NCI-H510A treated with DMSO at 0.1 percent for 48 hours (cell line): Measurements from ENCODE around the gene C3.

ENCODE experiments used
- DNase-seq: peaks from one replicate; lab custom pipeline; 2025; lab: John Stamatoyannopoulos, UW

C3 gene

DNA sequence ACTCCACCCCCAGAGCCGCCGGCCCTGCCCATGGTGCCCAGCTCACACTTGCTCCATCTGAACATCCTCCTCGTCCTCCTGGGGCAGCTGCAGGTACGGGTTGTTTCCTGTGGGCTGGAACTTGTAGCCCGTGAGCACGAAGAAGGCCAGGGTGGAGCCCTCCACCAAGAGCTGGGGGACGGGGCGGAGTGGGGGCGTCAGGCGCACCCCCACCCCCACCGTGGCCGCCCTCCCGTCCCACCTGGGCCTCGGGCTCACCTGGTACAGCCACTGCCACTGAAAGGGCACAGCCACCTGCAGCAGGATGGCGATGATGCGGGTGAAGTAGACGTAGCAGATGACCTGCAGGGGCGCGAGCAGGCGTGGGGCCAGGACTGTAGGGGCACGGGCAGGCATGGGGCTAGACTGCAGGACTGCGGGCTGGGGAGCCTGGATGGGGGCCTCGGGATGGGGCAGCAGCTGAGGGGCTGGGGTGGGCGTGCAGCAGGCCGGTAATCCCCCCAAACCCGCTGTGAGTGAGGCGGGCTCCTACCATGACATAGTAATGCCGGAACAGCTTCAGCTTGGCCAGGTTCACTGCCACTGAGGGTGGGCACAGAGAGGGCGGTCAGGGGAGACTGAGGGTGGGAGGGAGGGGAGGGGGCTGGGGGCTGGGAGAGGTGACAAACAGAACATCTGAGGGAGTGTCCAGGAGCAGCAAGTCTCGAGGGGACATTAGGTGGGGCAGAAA lies 10.7 kb upstream of the C3 start:
- no peak for DNase-seq

DNA sequence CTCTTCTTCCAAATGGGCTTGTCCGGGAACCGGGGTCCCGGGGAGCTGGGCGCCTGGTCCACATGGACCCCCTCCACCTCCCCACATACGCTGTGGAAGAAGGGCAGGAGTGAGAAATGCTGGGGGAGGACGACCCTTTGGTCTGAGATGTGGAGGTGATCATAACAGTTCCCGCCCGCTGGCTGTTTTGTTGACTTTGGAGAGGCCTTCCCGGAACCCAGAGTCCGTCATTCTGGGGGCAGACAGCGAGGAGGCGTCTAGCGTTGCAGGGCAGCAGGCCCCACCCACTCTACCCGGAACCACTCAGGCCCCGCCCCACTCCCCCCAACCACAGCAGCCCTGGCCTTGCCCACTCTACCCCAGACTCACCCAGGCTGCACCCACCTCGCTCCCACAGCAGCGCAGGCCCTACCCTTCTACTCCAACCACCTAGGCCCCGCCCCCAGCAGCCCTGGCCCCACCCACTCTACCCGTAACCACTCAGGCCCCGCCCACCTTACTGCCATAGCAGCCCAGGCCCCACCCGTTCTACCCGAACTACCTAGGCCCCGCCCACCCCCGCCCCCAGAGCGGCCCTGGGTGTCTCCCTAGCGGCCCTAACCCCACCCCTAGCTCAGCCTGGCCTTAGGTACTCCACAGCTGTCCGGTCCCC lies 9.8 kb upstream of the C3 start:
- DNase-seq, result no peak

DNA sequence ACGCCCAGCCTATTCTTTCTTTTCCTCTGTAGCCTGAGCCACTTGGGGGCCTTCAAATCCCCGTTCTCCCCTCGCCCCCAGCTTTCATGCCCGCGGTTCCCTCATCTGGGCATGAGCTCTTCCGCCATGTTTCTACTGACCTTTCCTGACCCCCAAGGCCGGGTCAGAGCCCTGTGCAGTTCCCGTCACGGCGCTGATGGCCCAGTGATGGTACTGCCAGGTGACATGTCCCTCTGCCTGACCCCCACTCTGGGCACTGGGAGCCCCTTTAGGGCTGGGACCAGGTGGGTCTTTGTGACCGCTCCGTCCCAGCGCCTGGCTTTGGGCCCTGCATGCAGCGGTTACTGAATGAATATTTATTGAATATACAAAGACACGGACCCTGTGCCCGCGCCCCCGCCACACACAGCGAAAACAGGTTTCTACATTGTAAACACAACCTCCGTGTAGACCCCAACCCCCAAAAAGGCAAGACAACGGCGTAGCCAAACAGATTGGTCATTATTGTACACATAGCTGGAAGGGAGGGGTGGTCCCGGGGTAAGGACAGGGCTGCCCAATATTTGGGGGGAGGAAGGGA lies 9.2 kb upstream of the C3 start:
- DNase-seq, result no peak

DNA sequence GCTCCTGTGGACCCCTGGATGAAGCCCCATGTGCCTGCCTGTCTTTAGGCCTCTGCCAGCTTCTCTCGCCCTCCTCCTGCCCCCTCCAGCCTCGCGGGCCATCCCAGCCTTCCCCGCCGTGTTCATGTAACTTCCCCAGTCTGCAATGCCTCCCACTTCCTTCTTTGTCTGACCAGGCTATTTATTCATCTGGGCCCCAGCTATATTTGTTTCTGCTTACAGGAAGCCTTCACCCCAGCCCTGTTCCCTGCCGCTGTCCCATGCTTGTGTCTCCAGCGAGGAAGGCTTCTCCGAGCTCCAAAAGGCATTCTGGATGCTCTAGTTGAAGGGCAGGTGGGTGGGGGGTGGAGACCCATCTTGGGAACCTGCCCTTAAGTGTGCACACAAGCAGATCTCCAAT lies 7.9 kb upstream of the C3 start:
- no peak for DNase-seq

DNA sequence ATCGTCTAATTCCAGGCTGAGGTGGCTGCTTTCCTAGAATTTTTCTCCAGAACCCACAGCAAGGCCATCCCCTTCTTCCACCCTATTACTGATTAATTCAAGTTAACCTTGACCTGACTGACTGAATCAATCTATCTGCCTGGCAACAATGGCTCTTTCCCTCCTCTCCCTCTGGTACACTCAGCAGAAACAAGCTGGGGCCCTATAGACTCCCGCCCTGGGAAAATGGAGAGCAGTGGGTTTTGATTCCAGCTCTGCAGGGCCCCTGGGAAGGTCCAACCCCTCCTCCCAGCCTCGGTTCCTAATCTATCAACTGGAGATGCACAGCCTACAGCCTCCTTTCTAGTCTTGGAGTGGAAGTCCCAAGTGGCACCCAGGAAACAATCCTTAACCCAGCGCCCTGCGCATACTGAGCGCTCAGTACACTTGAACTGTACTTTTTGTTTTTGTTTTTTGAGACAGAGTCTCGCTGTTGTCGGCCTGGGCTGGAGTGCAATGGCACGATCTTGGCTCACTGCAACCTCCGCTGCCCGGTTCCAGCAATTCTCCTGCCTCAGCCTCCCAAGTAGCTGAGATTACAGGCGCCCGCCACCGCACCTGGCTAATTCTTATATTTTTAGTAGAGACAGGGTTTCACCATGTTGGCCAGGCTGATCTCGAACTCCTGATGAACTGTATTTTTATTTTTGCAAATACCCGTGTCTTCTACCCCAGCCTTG lies 5.2 kb upstream of the C3 start:
- no peak for DNase-seq

DNA sequence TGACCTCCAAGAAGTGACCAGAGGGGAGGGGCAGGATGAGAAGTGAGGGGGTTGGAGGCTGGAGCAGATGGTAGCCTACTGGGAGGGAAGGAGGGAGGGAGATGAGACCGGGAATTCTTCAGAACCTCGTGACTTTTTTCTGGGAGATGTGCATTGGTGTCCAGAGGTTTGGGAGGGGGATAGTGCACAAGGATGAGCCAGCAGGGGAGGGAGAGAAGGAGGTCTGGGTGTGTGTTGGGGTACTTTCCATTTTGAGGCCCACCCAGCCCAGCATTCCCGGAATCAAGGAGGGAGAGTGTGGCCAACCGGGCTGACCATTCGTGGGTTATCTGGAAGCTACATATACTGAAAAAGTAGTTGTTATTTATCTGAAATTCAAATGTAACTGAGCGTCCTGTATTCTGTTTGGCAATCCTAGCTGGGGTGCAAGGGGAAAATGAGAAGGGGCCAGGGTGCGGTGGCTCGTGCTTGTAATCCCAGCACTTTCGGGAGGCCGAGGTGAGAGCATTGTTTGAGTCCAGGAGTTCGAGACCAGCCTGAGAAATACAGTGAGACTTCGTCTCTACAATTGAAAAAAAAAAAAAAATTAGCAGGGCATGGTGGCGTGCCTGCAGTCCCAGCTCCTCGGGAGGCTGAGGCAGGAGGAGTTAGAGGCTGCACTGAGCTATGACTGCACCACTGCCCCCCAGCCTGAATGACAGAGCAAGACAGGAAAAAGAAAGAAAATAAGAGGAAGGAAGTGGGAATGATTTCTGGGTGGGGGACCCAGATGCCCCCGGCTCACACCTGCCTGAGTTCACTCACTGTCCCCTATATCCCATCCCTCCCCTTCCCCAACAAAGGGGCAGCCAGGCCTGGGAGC lies 4.4 kb upstream of the C3 start:
- no peak for DNase-seq

DNA sequence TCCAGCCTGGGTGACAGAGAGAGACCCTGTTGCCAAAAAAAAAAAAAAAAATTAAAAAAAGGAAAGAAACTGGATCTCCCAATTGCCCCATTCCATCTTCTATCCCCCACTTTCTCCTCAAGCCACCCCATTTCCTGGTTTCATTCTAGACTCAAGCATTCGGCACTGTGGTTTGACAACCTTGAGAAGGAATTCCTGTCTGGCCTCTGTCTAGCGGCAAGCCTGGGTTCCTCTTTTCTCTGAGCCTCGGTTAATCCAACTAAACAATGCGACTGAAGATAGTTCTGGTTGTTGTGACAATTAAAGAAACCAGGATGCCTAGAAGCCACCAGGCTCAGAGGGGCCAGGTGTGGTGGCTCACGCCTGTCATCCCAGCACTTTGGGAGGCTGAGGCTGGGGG lies 3.3 kb upstream of the C3 start:
- DNase-seq, result no peak

DNA sequence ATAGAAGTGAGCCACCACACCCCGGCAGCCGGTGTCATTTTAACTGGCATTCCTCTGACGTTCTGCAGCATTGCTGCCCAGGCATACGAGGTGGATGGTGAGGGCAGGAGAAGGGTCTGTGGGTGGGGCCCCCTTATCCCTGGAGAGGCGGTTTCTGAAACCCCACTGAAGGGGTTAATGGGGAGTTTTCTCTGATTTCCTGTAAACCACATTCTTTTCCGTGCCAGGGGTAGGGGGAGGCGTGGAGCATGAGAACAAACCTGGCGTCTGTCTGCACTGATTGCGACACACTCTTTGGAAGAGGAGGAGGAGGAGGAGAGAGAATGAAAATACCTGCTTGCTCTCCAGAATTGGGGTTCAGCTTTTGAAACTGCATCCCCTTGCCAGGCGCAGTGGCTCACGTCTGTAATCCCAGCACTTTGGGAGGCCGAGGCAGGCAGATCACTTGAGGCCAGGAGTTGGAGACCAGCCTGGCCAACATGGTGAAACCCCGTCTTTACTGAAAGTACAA lies 2.7 kb upstream of the C3 start:
- DNase-seq, result no peak

DNA sequence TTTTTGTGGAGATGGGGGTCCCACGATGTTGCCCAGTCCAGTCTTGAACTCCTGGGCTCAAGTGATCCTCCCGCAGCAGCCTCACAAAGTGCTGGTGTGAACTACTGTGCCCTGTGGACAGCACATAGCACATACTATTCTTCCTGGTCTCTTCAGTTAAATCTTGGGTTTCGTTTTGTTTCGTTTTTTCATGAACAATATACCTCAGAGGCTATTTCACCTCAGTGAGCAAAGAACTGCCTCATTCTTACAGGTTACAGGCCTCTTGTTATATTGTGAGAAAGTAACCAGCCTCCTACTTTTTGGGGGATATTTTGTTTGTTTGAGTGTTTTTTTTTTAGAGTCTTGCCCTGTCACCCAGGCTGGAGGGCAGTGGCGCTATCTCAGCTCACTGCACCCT lies 1.3 kb upstream of the C3 start:
- no peak for DNase-seq

DNA sequence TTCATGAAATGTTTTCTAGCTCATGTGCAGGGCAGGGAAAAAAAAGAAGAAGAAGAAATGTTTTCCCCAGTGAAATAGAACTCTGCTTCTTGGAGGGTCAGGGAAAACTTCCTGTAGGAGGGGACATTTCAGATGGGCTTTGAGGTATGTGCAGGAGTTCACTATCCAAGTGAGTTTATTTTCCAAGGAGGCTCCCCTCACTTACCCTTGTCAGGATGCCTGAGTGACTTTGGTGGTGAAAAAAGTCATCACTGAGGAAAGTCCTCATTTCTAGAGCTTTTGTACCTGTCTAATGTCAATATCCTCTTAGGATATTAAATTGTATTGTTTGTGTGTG lies 656 bp upstream of the C3 start:
- no peak for DNase-seq

DNA sequence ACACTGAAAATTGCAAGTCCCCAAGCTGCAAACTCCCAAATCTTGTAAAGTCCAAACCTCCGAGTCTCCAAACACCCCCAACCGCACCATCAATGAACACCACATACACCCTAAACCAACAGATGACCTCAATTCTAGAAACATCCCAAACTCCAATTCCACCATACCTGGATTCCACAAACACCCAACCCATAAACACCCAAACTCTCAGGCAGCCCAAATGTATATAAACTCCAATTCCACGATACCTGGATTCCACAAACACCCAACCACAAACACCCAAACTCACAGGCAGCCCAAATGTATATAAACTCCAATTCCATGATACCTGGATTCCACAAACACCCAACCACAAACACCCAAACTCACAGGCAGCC lies 470 bp downstream of the C3 start:
- no peak for DNase-seq

DNA sequence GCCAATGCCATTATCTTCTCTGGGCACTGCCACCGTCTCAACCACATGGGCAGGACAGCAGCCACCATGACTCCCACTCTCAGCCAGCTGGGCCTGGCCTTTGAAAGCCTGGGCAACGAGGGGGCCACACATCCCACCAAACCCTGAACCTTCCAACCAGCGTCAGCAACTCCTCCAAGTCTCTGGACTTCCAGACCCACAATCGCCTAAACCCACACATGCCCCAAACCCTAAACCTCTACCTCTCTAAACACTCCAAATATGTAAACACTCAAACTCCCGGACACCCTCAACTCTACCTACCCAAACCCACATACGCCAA lies 949 bp downstream of the C3 start:
- no peak for DNase-seq

DNA sequence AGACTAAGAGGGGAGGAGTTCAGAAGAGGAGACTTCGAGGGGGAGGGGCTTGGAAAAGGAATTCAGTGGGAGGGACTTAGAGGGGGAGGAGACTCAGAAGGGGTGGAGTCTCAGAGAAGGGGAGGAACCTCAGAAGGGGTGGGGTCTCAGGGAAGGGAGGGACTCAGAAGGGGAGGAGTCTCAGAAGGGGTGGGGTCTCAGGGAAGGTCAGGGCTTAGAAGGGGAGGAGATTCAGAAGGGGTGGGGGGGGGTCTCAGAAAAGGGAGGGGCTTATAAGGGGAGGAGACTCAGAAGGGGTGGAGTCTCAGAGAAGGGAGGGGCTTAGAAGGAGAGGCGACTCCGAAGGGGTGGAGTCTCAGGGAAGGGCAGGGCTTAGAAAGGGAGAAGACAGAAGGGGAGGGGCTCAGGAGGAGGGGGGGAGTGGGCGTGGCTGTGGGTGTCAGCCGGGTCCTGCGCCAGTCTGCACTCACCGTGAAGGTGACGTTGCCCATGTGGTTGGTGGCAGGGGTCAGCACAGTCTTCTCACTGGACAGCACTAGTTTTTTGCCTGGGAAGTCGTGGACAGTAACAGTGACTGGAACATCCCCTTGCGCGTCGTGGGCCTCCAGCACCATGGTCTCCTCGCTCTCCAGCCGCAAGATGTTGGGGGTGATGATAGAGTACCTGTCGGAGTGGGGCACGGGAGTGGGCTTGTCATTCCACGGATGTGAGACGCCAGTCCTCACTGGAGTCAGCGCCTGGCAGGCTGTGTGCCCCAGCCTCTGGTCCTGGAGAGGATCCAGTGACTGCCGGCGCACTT lies 1.5 kb downstream of the C3 start:
- DNase-seq, result no peak

DNA sequence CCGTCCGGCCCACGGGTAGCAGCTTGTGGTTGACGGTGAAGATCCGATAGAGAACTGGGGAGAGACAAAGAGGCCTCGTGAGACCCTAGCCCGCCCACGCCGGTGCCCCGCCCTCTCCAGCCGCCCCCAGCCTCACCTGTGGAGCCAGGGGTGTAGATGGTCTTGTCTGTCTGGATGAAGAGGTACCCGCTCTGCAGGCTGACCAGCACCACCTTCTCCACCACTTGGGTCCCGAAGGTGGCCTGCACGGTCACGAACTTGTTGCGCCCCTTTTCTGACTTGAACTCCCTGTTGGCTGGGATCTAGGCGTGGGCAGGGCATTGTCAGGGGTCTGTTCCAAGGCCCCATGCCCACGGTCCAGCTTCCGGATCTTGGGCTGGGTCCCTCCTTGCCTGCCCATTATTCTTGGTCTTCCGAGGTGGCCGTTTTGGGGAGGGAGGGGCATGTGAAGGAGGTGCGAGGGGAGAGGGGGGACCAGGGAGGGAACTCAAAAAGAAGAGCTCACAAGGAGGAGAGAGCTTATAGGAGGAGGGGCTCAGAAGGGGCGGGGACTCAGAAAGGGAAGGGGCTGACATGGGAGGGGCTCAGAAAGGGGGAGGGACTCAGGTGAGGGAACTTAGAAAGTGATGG lies 2.2 kb downstream of the C3 start:
- DNase-seq, result no peak

DNA sequence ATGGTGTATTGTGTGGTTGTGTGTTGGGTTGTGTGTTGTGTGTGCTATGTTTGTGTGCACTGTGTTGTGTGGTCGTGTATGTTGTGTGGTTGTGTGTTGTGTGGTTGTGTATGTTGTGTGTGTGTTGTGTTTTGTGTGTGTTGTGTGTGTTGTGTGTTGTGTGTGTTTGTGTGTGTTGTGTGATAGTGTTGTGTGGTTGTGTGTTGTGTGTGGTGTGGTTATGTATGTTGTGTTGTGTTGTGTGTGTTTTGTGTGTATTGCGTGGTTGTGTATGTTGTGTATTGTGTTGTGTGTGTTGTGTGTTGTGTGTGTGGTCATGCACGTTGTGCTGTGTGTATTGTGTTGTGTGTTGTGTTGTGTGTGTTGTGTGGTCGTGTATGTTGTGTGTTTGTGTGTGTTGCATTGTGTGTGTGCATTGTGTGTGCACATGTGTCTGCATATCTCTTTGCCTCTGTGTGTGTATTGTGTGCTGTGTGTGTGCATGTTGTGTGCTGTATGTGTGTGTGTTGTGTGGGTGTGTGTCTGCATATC lies 2.9 kb downstream of the C3 start:
- DNase-seq, result no peak

DNA sequence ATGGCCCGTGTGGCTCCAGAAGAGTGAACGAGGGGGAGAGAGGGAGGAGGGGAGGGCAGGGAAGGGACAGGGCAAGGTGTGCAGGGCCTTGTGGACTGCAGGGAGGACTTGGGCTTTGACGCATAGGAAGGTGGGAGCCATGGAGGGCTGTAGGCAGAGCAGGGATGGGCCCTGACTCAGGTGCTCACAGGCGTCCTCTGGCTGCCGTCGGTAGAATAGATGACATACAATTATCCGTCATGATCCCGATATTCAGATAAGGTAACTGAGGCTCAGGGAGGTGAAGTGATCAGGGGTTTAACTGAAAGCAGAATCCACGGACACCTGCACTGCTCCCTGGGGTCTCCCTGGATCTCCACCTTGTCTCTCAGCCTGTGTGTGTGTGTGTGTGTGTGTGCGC lies 3.4 kb downstream of the C3 start:
- DNase-seq, result no peak

DNA sequence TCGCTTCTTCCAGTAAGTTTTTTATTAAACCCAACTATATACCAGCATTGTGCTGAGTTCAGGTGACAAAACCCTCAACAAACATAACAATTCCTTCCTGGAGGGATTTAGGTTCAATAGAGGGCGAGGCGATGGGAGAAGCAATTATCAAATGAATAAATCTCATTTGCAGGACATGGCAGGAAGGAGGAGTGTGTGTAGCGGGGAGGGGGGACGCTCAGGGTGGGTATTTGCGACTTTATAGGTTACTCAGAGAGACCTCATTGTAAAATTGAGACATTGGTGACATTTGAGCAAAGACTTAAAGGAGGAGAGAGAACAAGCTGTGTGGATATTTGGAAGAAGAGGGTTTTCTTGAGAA lies 3.9 kb downstream of the C3 start:
- no peak for DNase-seq

DNA sequence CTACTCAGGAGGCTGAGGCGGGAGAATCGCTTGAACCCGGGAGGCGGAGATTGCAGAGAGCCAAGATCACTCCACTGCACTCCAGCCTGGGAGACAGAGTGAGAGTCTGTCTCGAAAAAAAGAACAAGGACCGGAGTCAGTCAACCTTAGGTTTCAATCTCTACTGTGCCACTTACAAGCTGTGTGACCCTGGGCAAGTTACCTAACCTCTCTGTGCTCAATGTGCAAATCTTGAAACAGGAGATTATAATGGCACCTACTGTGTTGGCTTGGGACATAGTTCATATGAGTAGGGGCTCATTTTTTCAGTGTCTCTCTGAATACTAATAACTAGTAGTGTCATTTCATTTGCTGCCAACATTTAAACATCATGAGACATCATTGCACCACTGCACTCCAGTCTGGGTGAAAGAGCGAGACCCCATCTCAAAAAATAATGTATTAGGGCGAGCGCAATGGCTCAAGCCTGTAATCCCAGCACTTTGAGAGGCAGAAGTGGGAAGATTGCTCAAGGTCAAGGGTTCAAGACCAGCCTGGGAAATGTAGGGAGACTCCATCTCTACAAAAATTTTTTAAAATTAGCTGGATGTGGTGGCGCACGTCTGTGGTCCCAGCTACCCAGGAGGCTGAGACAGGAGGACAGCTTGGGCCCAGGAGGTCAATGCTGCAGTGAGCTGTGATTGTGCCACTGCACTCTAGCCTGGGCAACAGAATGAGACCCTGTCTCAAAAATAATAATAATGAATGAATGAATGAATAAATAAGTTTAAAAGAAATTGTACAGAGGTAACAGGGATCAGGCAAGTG lies 5.5 kb downstream of the C3 start:
- DNase-seq, result no peak

DNA sequence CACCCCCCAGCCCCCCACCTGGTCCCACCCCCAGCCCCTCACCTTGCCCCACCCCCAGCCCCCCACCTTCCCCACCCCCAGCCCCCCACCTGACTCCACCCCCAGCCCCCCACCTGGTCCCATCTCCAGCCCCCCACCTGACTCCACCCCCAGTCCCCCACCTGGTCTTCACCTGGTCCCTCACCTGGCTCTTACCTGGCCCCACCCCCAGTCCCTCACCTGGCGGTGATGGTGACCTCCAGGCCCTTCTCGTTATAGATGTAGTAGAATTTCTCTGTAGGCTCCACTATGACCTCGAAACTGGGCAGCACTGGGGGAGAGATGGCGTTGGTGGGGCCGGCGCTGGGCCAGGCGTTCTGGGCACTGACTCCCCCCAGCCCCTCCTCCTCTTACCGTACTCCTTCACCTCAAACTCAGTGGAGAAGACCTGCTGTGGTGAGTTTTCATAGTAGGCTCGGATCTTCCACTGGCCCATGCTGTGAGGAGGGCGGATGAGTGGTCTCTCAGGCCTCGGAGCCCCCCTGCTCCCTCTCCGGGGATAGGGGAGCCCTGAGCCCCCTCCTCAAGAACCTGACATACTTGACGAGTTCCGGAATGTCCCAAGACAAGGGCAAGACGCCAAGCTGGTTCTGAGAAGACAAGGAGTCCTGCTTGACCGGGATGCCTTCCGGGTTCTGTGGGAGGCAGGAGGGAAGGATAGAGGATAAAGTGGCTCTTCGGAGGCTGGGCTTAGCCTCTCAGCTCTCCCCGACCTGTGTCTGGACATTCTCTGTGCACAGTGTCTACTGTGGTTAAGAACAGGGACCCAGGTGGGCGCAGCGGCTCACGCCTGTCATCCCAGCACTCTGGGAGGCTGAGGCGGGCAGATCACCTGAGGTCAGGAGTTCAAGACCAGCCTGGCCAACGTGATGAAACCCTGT lies 6.4 kb downstream of the C3 start:
- no peak for DNase-seq
